ENCODE measurements around the gene UBE2S. TPM values are rescaled to one million over a fixed set of nuclear protein-coding genes. Genes with fewer than 3 reads are reported as not detected.
A peak's percentile ranks its signal among the peaks of the same experiment; 100 is the strongest.

The UBE2S gene
- total RNA-seq, 3 donors from 2014 or later: 7.2 to 9.0 (median 8.9) TPM

GRCh38 chr19:55400281-55401087 lies 7.1 kb downstream of the UBE2S start:
- intact Hi-C loops (cut with DNase I; ENCODE audit: low total_unique reads): no loop called here

GRCh38 chr19:55398200-55398925 lies 9.2 kb downstream of the UBE2S start:
- DNase-seq (ENCODE audit: low spot score in 2 of 2): no peak
- intact Hi-C loops (cut with DNase I; ENCODE audit: low total_unique reads): no loop called here
- Histone ChIP-seq H3K27me3 (no peaks in the 10 kb centered on the region), H3K36me3 (no peaks in the 10 kb centered on the region), H3K4me3 (no peak overlapping the region), H3K4me1 (no peaks in the 10 kb centered on the region), H3K27ac (no peak overlapping the region), H3K9me3 (no peaks in the 10 kb centered on the region)
- TF ChIP-seq POLR2AphosphoS5 (IDR thresholded peaks at IDR 0.05) (no peak), POLR2A (IDR thresholded peaks at IDR 0.05) (no peak), CTCF (IDR thresholded peaks at IDR 0.05) (no peak)

More at GRCh38 chr19:55400281-55401087, 7.1 kb downstream of the UBE2S start:
- peak in 1 of 2 donors; percentile 56 for DNase-seq (ENCODE audit: low spot score in 2 of 2)
- Histone ChIP-seq H3K9me3 (no peaks in the 10 kb centered on the region), H3K4me1 (no peaks in the 10 kb centered on the region), H3K36me3 (no peaks in the 10 kb centered on the region), H3K4me3 (no peak overlapping the region), H3K27me3 (no peaks in the 10 kb centered on the region), H3K27ac (peak overlapping the region; percentile 26 to 43)
- no peak for TF ChIP-seq CTCF (IDR thresholded peaks at IDR 0.05)
- no peak for TF ChIP-seq POLR2A (IDR thresholded peaks at IDR 0.05)
- TF ChIP-seq POLR2AphosphoS5 (IDR thresholded peaks at IDR 0.05): no peak

- no peak overlapping the region for H3K4me3 ChIP-seq
- no peak overlapping the region for H3K27ac ChIP-seq
- TF ChIP-seq CTCF (IDR thresholded peaks at IDR 0.05): no peak
- no peak for TF ChIP-seq POLR2A (IDR thresholded peaks at IDR 0.05)
- no peak for TF ChIP-seq POLR2AphosphoS5 (IDR thresholded peaks at IDR 0.05)
- H3K4me1 ChIP-seq: peaks cover 5 to 6% of the 10 kb centered on the region in 2 donors
- no peaks in the 10 kb centered on the region for H3K36me3 ChIP-seq
- H3K27me3 ChIP-seq: no peaks in the 10 kb centered on the region
- intact Hi-C loops (cut with DNase I; ENCODE audit: low total_unique reads): no loop called here
- H3K9me3 ChIP-seq: no peaks in the 10 kb centered on the region
- no peak for DNase-seq (ENCODE audit: low spot score in 2 of 2)
These were observed 14.5 kb downstream of the UBE2S start for GRCh38 chr19:55392820-55393761.

GRCh38 chr19:55391702-55392615 lies 15.6 kb downstream of the UBE2S start:
- TF ChIP-seq CTCF (IDR thresholded peaks at IDR 0.05) (no peak), POLR2AphosphoS5 (IDR thresholded peaks at IDR 0.05) (no peak), POLR2A (IDR thresholded peaks at IDR 0.05) (no peak)
- no peak overlapping the region for H3K27ac ChIP-seq
- H3K27me3 ChIP-seq: no peaks in the 10 kb centered on the region
- DNase-seq (ENCODE audit: low spot score in 2 of 2): no peak
- H3K9me3 ChIP-seq: no peaks in the 10 kb centered on the region
- peaks cover 13 to 17% of the 10 kb centered on the region in 2 donors for H3K4me1 ChIP-seq
- H3K4me3 ChIP-seq: no peak overlapping the region
- no peaks in the 10 kb centered on the region for H3K36me3 ChIP-seq
- intact Hi-C loops (cut with DNase I; ENCODE audit: low total_unique reads): no loop called here

All from breast epithelium (tissue), 4 donors.